GM23338 (cell line): Measurements from ENCODE around the gene BRD2. TPM values are rescaled to one million over a fixed set of nuclear protein-coding genes. Genes with fewer than 3 reads are reported as not detected.

Experiments used
- polyA plus RNA-seq: library from polyadenylated mRNA; unstranded; fragments of >200 nt; fragmentation: Nextera tagmentation; extraction: Ambion mirVana; gene quantifications from 2 replicates; pipeline ENCODE4 v1.2.1, GENCODE V29; 2016
- total RNA-seq: library from RNA; depleted of rRNA; stranded (reverse); fragments of >200 nt; shearing (Covaris generic); gene quantifications from 2 replicates; pipeline ENCODE4 v1.2.3, GENCODE V29; 2014; rRNA removed

BRD2 gene
- total and polyA plus RNA-seq, 2 experiments from 2014 or later: 84.9 to 169 TPM

Other genes with a start within 250 kb of the BRD2 start
- gene HLA-DQA2, start 227.2 kb upstream of the BRD2 start, total RNA-seq: not detected in 2 replicates
- gene HLA-DQA2, start 227.2 kb upstream of the BRD2 start, polyA plus RNA-seq: not detected in 2 replicates
- gene HLA-DQB2, start 205.1 kb upstream of the BRD2 start, total RNA-seq: not detected in 2 replicates
- gene HLA-DQB2, start 205.1 kb upstream of the BRD2 start, polyA plus RNA-seq: 0.37 TPM in 1 of 2 replicates, not detected in the other
- gene HLA-DOB, start 151.6 kb upstream of the BRD2 start, total RNA-seq: 0.23 TPM in 1 of 2 replicates, not detected in the other
- not detected in 2 replicates for gene HLA-DOB, start 151.6 kb upstream of the BRD2 start, polyA plus RNA-seq
- 9.5 and 102 TPM in 2 replicates for gene TAP2, start 129.9 kb upstream of the BRD2 start, total RNA-seq
- 3.4 and 4.9 TPM in 2 replicates for gene TAP2, start 129.9 kb upstream of the BRD2 start, polyA plus RNA-seq
- gene PSMB8, start 124.5 kb upstream of the BRD2 start, total RNA-seq: 16.5 and 20.2 TPM in 2 replicates
- 27.1 and 27.6 TPM in 2 replicates for gene PSMB8, start 124.5 kb upstream of the BRD2 start, polyA plus RNA-seq
- gene TAP1, start 114.9 kb upstream of the BRD2 start, total RNA-seq: 16.5 and 22.0 TPM in 2 replicates
- 13.8 and 14.2 TPM in 2 replicates for gene TAP1, start 114.9 kb upstream of the BRD2 start, polyA plus RNA-seq
- gene PSMB9, start 114.4 kb upstream of the BRD2 start, total RNA-seq: 2.8 TPM in 1 of 2 replicates, not detected in the other
- gene PSMB9, start 114.4 kb upstream of the BRD2 start, polyA plus RNA-seq: 5.5 and 6.2 TPM in 2 replicates
- gene HLA-DMB, start 27.6 kb upstream of the BRD2 start, total RNA-seq: 1.3 and 1.6 TPM in 2 replicates
- gene HLA-DMB, start 27.6 kb upstream of the BRD2 start, polyA plus RNA-seq: 0.70 and 1.4 TPM in 2 replicates
- 3.5 and 5.2 TPM in 2 replicates for gene HLA-DMA, start 15.5 kb upstream of the BRD2 start, total RNA-seq
- 6.2 and 8.1 TPM in 2 replicates for gene HLA-DMA, start 15.5 kb upstream of the BRD2 start, polyA plus RNA-seq
- 30.5 and 34.2 TPM in 2 replicates for gene HLA-DOA, start 41.0 kb downstream of the BRD2 start, total RNA-seq
- 4.8 TPM in 2 replicates for gene HLA-DOA, start 41.0 kb downstream of the BRD2 start, polyA plus RNA-seq
- 6.6 and 6.9 TPM in 2 replicates for gene HLA-DPA1, start 105.1 kb downstream of the BRD2 start, total RNA-seq
- 3.9 and 4.1 TPM in 2 replicates for gene HLA-DPA1, start 105.1 kb downstream of the BRD2 start, polyA plus RNA-seq
- 32.1 and 37.6 TPM in 2 replicates for gene HLA-DPB1, start 107.4 kb downstream of the BRD2 start, total RNA-seq
- gene HLA-DPB1, start 107.4 kb downstream of the BRD2 start, polyA plus RNA-seq: 19.8 and 22.0 TPM in 2 replicates
- gene COL11A2, start 223.9 kb downstream of the BRD2 start, total RNA-seq: 1.3 and 2.7 TPM in 2 replicates
- 1.6 and 2.2 TPM in 2 replicates for gene COL11A2, start 223.9 kb downstream of the BRD2 start, polyA plus RNA-seq
- gene RXRB, start 232.1 kb downstream of the BRD2 start, total RNA-seq: 11.3 and 11.6 TPM in 2 replicates
- gene RXRB, start 232.1 kb downstream of the BRD2 start, polyA plus RNA-seq: 6.7 and 6.9 TPM in 2 replicates
- gene SLC39A7, start 232.3 kb downstream of the BRD2 start, total RNA-seq: 75.9 and 79.9 TPM in 2 replicates
- 9.0 and 9.2 TPM in 2 replicates for gene SLC39A7, start 232.3 kb downstream of the BRD2 start, polyA plus RNA-seq
- 8.9 and 16.0 TPM in 2 replicates for gene HSD17B8, start 236.1 kb downstream of the BRD2 start, total RNA-seq
- 4.3 and 5.6 TPM in 2 replicates for gene HSD17B8, start 236.1 kb downstream of the BRD2 start, polyA plus RNA-seq
- 8.0 and 16.0 TPM in 2 replicates for gene RING1, start 239.9 kb downstream of the BRD2 start, total RNA-seq
- gene RING1, start 239.9 kb downstream of the BRD2 start, polyA plus RNA-seq: 6.4 and 8.3 TPM in 2 replicates